HG02571 (cell line): ENCODE data around the gene OR52H1.
"Not testable (repeated sequence)": the region's sequence is repeated elsewhere in the genome, so short reads cannot be mapped to it uniquely, and the experiment has no call there.

Experiments used
- ATAC-seq: cut with Tn5 transposase; IDR thresholded peaks from one replicate; pipeline ENCODE4 v1.9.1; 2021; ENCODE audit warnings: mild to moderate bottlenecking, moderate library complexity; ENCODE audit not compliant: unreplicated experiment

The OR52H1 gene

GRCh38 chr11:5548440-5548839 is at the start of gene OR52H1:
TSS of gene OR52H1 (minus strand) at chr11:5548540. CDS start at chr11:5545505, 3,035 bp downstream.
- ATAC-seq = no peak

GRCh38 chr11:5597953-5598352 is 49.6 kb upstream of the OR52H1 start:
- no peak for ATAC-seq

- no peak for ATAC-seq
These were observed 48.4 kb upstream of the OR52H1 start, which contains the start of gene TRIM6 for GRCh38 chr11:5596607-5597201. TSS of gene TRIM6 (plus strand) at chr11:5596637. CDS start at chr11:5596898, 261 bp downstream.

GRCh38 chr11:5593146-5593545 is 44.8 kb upstream of the OR52H1 start:
- no peak for ATAC-seq

- no peak for ATAC-seq
These were observed 44.3 kb upstream of the OR52H1 start for GRCh38 chr11:5592615-5593014.

GRCh38 chr11:5591613-5592012 is 43.3 kb upstream of the OR52H1 start:
- ATAC-seq = no peak

GRCh38 chr11:5589906-5590305 is 41.6 kb upstream of the OR52H1 start:
- not testable (repeated sequence) for ATAC-seq

GRCh38 chr11:5584458-5584857 is 36.1 kb upstream of the OR52H1 start:
- not testable (repeated sequence) for ATAC-seq

- ATAC-seq = no peak
These were observed 32.7 kb upstream of the OR52H1 start for GRCh38 chr11:5581014-5581413.

GRCh38 chr11:5580577-5580976 is 32.2 kb upstream of the OR52H1 start, which contains the start of gene OR52B6:
TSS of gene OR52B6 (plus strand) at chr11:5580877. CDS start at chr11:5580877, 0 bp downstream.
- no peak for ATAC-seq

GRCh38 chr11:5577101-5577500 is 28.8 kb upstream of the OR52H1 start:
- ATAC-seq = no peak

- no peak for ATAC-seq
These were observed 26.8 kb upstream of the OR52H1 start for GRCh38 chr11:5575152-5575551.

- ATAC-seq = no peak
These were observed 26.3 kb upstream of the OR52H1 start for GRCh38 chr11:5574654-5575053.

- no peak for ATAC-seq
These were observed 16.1 kb upstream of the OR52H1 start for GRCh38 chr11:5564259-5565019.

- no peak for ATAC-seq
These were observed 9.4 kb upstream of the OR52H1 start for GRCh38 chr11:5557751-5558150.

GRCh38 chr11:5556596-5557188 is 8.4 kb upstream of the OR52H1 start:
- no peak for ATAC-seq

- no peak for ATAC-seq
These were observed 5.0 kb upstream of the OR52H1 start for GRCh38 chr11:5553343-5553742.

GRCh38 chr11:5550440-5551095 is 2.2 kb upstream of the OR52H1 start:
- peak; percentile 52 for ATAC-seq

GRCh38 chr11:5547982-5548381 is 358 bp downstream of the OR52H1 start:
- no peak for ATAC-seq

GRCh38 chr11:5546457-5546856 is 1.9 kb downstream of the OR52H1 start:
- ATAC-seq = no peak

- no peak for ATAC-seq
These were observed 6.9 kb downstream of the OR52H1 start for GRCh38 chr11:5541427-5541826.
